Middle frontal gyrus (tissue), 1 donor: ENCODE data around the gene DNAH17.

Source experiments
- DNase-seq: peaks from one replicate; pipeline ENCODE4 v3.0.0-alpha.2; 2015; ENCODE audit warnings: low spot score; ENCODE audit errors: extremely low spot score

Gene DNAH17

DNA sequence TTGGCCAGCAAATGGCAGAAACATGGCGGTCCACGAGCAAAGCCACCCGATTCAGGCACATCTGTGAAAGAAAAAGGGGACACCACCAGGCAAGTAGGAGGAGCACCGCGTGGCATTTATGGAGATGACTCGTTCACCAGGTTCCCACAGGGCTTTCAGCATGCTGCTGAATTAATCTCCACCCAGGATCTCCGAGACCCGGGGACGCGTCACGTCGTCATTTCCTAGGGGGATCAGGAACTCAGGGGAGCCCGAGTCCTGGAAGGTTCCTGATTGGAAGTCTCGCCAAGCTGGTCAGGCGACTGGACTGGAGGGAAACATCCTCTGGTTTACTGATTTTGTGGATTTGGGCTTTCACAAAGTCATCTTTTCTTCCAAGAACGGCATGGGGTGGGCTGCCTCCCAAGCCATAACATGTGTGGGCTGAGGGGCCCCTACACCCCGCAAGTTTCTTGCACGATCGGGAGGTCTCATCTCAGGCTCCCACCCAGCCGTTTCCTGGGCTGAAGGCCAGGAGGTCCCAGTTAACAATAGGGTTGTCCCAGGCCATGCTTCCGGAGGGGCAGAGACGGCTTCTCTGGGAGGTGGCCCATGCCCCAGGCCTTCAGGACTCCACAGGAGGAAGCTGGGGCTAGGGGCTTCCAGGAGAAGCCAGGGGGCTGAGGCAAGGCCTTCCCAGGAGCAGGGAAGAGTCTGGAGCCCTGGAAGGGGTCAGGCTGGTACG, 645 bp downstream of the DNAH17 start:
- no peak for DNase-seq

- no peak for DNase-seq
These were observed 1.3 kb downstream of the DNAH17 start for GRCh38 chr17:78575899-78576298.

- DNase-seq = no peak
These were observed 1.9 kb downstream of the DNAH17 start for GRCh38 chr17:78575340-78575739.

GRCh38 chr17:78573955-78574354, 3.2 kb downstream of the DNAH17 start:
- no peak for DNase-seq

DNA sequence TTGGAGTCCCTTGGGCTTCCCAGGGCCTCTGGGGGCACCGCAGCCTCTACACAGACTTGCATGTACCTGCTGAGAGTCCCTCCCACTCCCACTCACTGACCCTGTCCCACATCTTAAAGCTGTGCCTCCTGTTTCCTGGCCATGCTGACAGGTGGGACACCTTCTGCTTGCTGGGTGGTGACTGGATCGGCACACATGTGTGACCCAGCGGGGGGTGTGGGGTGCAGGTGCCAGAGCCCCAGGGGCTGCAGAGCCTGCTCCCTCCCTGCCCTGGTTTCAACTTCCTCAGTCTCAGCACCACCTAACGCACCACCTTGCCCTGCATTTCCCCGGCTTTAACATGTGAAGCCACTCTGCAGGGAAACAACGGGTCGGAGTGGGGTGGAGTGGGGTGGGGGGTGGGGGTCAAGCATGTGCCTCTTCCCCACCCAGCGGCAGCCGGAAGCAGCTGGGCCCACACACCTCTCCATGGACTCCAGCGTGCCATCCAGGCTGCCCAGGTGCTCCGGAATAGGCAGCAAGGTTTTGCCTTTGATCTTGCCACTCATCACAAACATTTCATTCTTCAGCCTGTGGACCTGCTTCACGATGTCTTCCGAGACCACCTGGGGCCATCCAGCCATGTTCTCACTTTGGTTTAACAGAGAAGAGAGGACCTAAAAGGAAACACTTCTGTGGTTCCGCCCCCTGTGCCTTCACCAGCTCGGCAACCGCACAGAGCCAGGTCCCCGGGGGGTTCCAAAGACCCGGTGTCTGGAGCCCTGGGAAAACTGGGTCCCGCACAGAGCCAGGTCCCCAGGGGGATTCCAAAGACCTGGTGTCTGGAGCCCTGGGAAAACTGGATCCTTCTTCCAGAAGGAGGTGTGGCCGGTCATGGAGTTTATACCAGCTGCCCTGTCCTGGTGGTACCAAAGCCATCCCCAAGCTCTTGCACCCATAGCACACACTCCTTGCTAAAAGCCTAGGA, 4.7 kb downstream of the DNAH17 start:
- no peak for DNase-seq

DNA sequence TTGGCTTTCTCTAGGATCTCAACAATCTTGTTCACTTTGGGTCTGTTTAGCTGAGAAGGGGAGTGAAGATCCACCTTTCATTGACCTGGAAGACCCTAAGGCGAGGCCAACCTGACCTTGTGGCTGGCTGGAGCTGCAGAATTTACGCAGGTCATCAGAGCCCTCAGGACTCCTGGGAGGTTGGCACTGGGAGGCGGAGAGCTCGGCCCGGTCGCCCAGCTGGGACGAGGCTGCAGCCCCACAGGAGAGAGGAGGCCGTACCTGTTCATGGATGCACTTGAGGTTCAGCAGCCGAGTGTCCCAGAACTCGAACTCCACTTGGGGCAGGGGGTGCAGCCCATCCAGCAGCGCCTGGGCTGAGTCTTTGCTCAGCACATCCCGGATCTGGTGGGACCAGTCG, 5.9 kb downstream of the DNAH17 start:
- no peak for DNase-seq

GRCh38 chr17:78568494-78569115, 8.6 kb downstream of the DNAH17 start:
- no peak for DNase-seq

DNA sequence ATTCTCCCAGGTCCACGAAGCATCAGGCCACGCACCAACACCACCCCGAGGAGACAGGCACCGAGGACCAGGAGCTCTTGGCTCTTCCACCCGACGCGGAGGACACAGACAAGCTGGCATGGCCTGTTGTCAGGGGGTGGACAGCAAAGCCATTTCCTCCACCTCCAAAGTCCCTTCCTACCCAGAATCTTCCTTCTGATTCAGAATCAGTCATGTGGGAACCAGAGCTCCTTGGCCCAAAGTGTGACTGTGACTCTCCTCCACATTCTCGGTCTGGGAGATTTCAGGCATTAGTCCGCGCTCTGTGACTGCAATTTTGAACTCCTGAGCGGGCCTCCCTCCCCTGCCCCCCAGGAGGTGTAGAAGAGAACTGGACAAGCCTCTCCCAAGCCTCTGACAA, 9.2 kb downstream of the DNAH17 start:
- no peak for DNase-seq

DNA sequence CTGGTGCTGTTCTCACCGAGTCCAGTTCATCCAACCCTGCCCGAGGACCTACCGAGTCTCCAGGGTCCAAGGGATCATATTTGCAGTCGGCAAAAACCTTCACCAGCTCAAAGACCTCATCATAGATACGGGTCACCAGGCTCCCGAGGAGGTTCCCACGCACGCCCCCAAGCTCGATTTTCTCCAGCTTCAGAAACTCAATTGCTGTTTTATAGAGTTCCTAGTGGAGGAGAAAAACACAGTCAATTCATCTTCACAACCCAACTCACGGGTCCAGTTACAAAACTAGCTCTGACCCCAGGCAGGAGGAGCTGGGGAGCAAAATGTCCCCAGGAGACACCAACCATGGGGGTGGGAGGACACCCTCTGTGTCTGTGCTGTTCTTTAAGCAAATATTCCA, 10.2 kb downstream of the DNAH17 start:
- DNase-seq = no peak

- DNase-seq = no peak
These were observed 13.7 kb downstream of the DNAH17 start for GRCh38 chr17:78563189-78564145.

DNA sequence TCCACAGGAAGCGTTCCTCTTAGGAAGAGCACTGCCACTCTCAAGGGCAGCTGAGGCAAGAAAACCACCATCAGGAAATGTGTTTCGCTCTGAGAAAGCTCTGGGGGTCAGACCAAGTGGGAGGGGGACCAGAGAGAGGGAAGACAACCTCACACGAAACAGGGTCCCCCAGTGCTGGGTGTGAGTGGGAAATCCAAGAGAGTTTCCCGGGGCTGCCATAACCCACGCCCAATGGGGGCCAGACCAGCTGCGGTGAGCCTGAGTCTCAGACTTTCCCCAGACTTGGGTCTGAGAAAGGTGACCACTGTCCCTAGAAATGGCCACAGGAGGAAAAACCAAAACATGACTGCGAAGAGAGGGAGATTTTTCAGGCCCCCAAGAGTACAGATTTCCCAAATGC, 14.5 kb downstream of the DNAH17 start:
- DNase-seq = no peak

DNA sequence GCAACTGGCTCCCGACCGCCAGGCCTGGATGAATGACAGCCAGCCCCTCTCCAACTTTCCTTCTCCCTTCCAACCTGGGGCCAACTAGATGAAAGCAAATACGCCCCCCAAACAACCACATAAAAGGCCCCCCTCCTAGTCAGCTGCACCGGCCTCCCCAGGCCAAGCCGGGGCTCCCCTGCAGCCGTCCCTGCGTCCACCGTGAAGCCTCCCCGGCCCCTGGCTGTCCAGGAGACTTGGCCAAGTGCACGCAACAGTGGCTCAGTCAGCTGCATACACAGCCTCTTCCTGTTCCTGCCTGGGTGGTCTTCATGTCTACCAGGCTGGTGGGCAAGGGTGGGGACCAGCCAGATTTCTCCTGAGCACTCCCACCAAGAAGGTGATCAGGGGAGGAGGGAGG, 16.0 kb downstream of the DNAH17 start:
- no peak for DNase-seq

DNA sequence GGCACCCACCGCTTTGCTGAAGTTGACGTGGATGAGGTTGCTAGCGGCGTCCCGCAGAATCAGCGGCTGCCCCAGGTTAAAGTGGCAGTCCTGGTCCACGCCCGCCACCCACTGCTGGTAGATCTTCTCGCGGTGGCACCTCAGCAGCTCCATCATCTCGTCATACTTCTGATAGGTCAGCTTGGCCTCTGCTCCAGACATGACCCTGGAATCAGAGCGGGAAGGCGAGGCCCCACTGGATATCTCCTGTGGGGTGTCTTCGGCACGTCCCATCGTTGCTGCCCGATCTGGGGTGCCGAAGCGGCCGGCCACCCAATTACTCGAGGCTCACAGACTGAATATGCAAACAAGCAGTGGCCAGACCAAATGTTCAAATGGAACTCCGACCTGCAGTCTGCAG, 16.5 kb downstream of the DNAH17 start:
- no peak for DNase-seq

GRCh38 chr17:78559749-78560368, 17.3 kb downstream of the DNAH17 start:
- no peak for DNase-seq

- no peak for DNase-seq
These were observed 18.2 kb downstream of the DNAH17 start for GRCh38 chr17:78558989-78559388.

- no peak for DNase-seq
These were observed 18.9 kb downstream of the DNAH17 start for GRCh38 chr17:78558181-78558850.

- DNase-seq = no peak
These were observed 19.6 kb downstream of the DNAH17 start for GRCh38 chr17:78557598-78558039.

DNA sequence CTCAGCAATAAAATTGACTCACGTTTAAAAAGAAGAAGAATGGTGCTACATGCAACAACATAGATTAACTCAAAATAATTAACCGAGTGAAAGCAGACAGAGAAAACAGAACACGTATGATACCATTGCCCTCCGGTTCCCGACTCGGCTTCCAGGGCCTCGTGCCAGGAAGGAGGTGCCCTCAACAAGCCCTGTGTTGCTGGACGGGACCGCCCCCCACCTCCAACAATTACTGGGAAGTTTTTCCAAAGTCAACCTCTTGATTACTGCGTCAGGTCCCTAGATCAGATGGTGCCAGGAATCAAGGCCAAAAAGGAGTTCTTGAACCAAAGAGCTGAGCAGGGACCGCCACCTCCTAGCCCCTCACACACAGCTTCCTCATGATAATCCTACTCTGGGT, 20.4 kb downstream of the DNAH17 start:
- no peak for DNase-seq

- no peak for DNase-seq
These were observed 21.3 kb downstream of the DNAH17 start for GRCh38 chr17:78555746-78556401.
